ENCODE results near the gene GSK3B. TPM values are rescaled to one million over a fixed set of nuclear protein-coding genes. Genes with fewer than 3 reads are reported as not detected.
"Not testable (repeated sequence)": the region's sequence is repeated elsewhere in the genome, so short reads cannot be mapped to it uniquely, and the experiment has no call there.

GSK3B gene
- total RNA-seq, 4 donors from 2014 or later = 34.6 to 65.2 (median 42.6) TPM

DNA sequence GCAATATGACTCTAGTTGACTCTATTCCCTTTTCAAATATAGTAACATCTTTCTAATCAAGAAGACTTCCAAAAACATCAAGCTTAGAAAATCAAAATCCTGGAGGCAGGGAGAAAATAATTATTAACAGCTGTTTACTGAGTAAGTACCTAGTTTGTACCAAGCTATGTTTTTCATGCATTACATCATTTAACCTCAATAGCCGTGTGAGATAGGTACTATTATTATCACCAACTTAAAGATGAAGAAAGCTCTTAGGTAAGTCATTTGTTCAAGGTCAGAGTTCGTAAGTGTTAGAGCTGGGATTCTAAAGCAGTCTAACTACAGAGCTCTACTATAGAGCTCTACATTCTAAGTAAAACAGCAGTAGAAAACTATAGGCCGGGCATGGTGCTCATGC is 41.6 kb downstream of the GSK3B start:
- no peak for DNase-seq
- Histone ChIP-seq H3K27me3 (no peaks in the 10 kb centered on the region), H3K36me3 (no peaks in the 10 kb centered on the region), H3K27ac (no peak overlapping the region), H3K4me1 (peaks cover 0 to 11% (median 0%) of the 10 kb centered on the region in 4 donors), H3K4me3 (no peak overlapping the region), H3K9me3 (no peaks in the 10 kb centered on the region)
- TF ChIP-seq POLR2A (IDR thresholded peaks at IDR 0.05) = no peak
- TF ChIP-seq, protein P1, sequence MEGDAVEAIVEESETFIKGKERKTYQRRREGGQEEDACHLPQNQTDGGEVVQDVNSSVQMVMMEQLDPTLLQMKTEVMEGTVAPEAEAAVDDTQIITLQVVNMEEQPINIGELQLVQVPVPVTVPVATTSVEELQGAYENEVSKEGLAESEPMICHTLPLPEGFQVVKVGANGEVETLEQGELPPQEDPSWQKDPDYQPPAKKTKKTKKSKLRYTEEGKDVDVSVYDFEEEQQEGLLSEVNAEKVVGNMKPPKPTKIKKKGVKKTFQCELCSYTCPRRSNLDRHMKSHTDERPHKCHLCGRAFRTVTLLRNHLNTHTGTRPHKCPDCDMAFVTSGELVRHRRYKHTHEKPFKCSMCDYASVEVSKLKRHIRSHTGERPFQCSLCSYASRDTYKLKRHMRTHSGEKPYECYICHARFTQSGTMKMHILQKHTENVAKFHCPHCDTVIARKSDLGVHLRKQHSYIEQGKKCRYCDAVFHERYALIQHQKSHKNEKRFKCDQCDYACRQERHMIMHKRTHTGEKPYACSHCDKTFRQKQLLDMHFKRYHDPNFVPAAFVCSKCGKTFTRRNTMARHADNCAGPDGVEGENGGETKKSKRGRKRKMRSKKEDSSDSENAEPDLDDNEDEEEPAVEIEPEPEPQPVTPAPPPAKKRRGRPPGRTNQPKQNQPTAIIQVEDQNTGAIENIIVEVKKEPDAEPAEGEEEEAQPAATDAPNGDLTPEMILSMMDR (IDR thresholded peaks at IDR 0.05) = no peak

DNA sequence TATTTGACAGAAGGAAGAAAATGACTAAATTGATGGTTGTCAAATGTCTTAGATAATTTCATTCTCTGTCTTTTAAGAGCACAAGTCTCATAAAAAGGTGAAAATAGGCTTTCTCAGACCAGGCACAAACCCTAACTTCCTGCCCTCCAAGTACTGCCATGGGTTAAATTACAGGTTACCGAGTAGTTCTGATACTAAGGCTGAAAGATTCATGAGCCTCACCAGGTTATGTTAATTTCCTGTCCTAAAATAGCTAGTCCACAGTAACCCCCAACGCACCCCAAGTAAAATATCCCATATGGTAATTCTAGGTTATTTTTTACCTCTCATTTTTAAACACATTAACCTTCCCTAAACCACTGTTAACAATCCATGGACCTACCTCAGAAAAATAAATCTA is 42.0 kb downstream of the GSK3B start:
- no peaks in the 10 kb centered on the region for H3K27me3 ChIP-seq
- H3K9me3 ChIP-seq = no peaks in the 10 kb centered on the region
- H3K36me3 ChIP-seq = no peaks in the 10 kb centered on the region
- peaks cover 0 to 11% (median 0%) of the 10 kb centered on the region in 4 donors for H3K4me1 ChIP-seq
- H3K27ac ChIP-seq = no peak overlapping the region
- TF ChIP-seq POLR2A (IDR thresholded peaks at IDR 0.05) = no peak
- TF ChIP-seq, protein P1 (IDR thresholded peaks at IDR 0.05) = no peak
- no peak overlapping the region for H3K4me3 ChIP-seq
- no peak for DNase-seq

DNA sequence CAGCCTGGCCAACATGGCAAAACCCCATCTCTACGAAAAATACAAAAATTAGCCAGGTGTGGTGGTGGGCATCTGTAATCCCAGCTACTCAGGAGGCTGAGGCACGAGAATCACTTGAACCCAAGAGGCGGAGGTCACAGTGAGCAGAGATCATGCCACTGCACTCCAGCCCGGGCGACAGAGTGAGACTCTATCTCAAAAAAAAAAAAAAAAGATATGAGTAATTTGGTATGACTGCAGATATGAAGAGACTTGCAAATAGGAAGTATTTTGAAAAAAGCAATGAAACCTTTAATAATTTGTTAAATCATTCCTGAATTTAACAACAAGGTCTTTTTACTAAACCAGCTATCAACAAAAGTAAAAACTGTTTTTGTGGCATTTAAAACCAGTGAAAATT is 42.7 kb downstream of the GSK3B start:
- not testable (repeated sequence) for H3K9me3 ChIP-seq, H3K27ac ChIP-seq, H3K36me3 ChIP-seq, DNase-seq, H3K27me3 ChIP-seq, H3K4me3 ChIP-seq
- H3K4me1 ChIP-seq = peaks cover 0 to 11% (median 0%) of the 10 kb centered on the region in 4 donors

DNA sequence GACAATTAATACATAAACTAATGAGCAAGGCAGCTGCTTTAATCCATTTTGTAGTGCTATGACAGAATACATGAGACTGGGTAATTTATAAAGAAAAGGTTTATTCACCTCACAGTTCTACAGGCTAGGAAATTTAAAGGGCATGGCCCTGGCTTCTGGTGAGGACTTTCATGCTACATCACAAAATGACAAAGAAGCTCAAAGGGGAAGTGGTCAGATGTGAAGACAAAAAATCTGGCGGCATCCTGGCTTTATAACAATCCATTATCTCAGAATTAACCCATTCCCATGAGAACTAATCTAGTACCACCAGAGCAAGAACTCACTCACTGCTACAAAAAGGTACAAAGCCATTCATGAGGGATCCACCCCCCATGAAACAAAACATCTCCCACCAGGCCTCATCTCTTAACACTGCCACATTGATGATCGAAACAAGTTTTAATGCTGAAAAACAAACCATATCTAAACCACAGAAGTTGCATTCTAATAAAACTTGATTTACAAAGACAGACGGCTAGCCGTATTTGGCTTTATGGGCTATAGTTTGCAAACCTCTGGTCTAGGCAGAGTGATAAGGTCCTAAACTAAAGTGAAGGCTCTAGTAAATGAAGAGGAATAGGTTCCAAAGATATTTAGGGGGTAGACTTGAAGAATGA is 44.2 kb downstream of the GSK3B start:
- TF ChIP-seq, protein P1 (IDR thresholded peaks at IDR 0.05) = no peak
- no peak for TF ChIP-seq POLR2A (IDR thresholded peaks at IDR 0.05)
- H3K4me1 ChIP-seq = peaks cover 0 to 11% (median 0%) of the 10 kb centered on the region in 4 donors
- H3K4me3 ChIP-seq = no peak overlapping the region
- no peaks in the 10 kb centered on the region for H3K27me3 ChIP-seq
- H3K27ac ChIP-seq = no peak overlapping the region
- DNase-seq = no peak
- no peaks in the 10 kb centered on the region for H3K36me3 ChIP-seq
- peaks cover 0 to 11% (median 0%) of the 10 kb centered on the region in 4 donors for H3K9me3 ChIP-seq

DNA sequence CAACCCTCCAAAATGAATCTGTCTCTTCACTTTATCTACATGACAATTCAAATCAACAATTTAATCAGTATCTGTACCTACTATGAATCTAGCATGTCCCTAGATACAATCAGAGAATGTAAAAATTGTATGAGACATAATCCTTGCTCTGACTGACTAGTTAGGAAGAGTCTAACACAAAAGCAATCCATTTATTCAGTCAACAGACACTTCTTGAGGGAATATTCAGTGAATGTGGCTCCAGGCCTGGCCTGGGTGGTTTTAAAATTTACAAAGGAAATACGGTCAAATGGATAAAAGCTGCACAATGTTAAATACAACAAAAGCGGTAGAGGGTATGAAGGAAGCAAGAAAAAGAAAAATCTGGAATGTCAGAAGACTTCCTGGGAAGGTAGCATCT is 45.2 kb downstream of the GSK3B start:
- DNase-seq = no peak
- TF ChIP-seq, protein P1 (IDR thresholded peaks at IDR 0.05) = no peak
- TF ChIP-seq POLR2A (IDR thresholded peaks at IDR 0.05) = no peak
- Histone ChIP-seq H3K27ac (no peak overlapping the region), H3K36me3 (no peaks in the 10 kb centered on the region), H3K9me3 (peaks cover 0 to 11% (median 0%) of the 10 kb centered on the region in 4 donors), H3K27me3 (no peaks in the 10 kb centered on the region), H3K4me3 (no peak overlapping the region), H3K4me1 (peaks cover 0 to 11% (median 0%) of the 10 kb centered on the region in 4 donors)

DNA sequence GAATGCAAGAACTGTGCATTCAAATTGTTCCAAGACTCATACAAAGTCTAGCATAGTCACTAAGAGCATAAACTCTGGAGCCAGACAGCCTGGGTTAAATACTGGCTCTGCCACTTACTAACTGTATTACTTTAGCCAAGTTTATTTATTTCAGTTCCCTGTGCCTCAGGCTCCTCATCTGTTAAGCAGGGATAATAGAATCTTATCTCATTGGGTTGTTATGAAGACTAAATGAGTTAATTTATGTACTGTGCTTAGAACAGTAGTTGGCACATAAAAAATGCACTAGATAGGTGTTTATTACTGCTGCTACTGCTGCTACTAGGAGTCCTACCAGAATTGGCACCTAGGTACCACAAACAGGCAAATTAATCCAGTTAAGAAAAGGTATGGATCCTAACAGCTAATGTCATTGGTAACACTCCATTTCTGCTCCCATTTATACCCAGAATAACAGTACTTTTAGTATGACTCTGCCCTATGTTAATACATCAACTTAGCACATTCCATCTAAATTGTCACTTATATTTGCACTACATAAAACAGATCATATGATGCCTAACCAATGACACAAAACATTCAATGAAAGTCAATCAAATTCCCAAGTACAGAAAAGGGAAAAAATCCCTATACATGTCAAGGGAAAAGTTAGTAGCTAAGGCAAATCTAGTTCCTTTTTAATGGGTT is 45.7 kb downstream of the GSK3B start:
- H3K27me3 ChIP-seq = no peaks in the 10 kb centered on the region
- H3K4me1 ChIP-seq = peaks cover 0 to 11% (median 0%) of the 10 kb centered on the region in 4 donors
- H3K9me3 ChIP-seq = peaks cover 0 to 11% (median 0%) of the 10 kb centered on the region in 4 donors
- H3K4me3 ChIP-seq = no peak overlapping the region
- no peak for TF ChIP-seq POLR2A (IDR thresholded peaks at IDR 0.05)
- TF ChIP-seq, protein P1 (IDR thresholded peaks at IDR 0.05) = no peak
- no peaks in the 10 kb centered on the region for H3K36me3 ChIP-seq
- no peak overlapping the region for H3K27ac ChIP-seq
- no peak for DNase-seq
